GM18873 (cell line): ENCODE data around the gene GOLGA8R.
"Not testable (repeated sequence)": the region's sequence is repeated elsewhere in the genome, so short reads cannot be mapped to it uniquely, and the experiment has no call there.

Experiments used
- ATAC-seq: cut with Tn5 transposase; IDR thresholded peaks from one replicate; pipeline ENCODE4 v1.9.1; 2021; ENCODE audit warnings: mild to moderate bottlenecking, moderate library complexity, moderate number of reproducible peaks; ENCODE audit not compliant: unreplicated experiment, low FRiP score

The GOLGA8R gene

DNA sequence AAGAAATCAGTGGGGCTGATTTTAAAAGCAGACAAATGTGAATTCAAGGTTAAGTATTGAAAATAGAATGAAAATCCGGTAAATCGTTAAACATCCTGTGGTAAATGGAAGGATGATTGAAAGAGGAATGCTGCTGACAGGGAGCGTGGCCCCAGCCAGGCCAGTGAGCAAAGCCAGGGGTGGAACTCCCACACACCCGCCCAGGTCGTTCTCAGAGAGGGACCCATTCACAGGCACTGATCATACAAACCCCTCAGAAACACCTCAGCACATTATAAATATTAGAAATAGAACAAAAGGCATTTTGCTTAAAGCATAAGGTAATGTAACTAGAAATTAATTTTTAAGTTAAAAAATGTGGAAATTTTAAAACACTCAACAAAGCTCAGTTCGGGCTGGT lies 59.0 kb downstream of the GOLGA8R start:
- ATAC-seq = not testable (repeated sequence)
